Activated CD8-positive, alpha-beta T cell treated with anti-CD3 and anti-CD28 coated beads for 36 hours (primary cell): ENCODE measurements around the gene SPATS2L. TPM values are rescaled to one million over a fixed set of nuclear protein-coding genes. Genes with fewer than 3 reads are reported as not detected.

Experiments used
- ATAC-seq: fragments of 200-7000 bp; cut with Tn5 transposase; one replicate; pipeline ENCODE4 v1.10.0; 2021; ENCODE audit warnings: mild to moderate bottlenecking, moderate library complexity
- CTCF ChIA-PET: fragments of 350-600 bp; sonication (Branson Sonifier 250); formaldehyde crosslinking; loops from one replicate; lab custom pipeline; 2021; ENCODE audit warnings: antibody characterized with exemption; lab: Charles Lee
- POLR2A ChIA-PET: fragments of 350-600 bp; sonication (Branson Sonifier 250); formaldehyde crosslinking; loops from one replicate; lab custom pipeline; 2021; ENCODE audit warnings: antibody characterized with exemption; lab: Charles Lee
- DNase-seq: peaks from one replicate; pipeline ENCODE4 v3.0.0-alpha.2; 2020
- H3K27ac Mint-ChIP-seq: one replicate; pipeline ENCODE4 v1.8.0; 2021; ENCODE audit warnings: mild to moderate bottlenecking, mixed read lengths
- H3K27me3 Mint-ChIP-seq: one replicate; pipeline ENCODE4 v1.8.0; 2021; ENCODE audit warnings: mixed read lengths
- H3K36me3 Mint-ChIP-seq: one replicate; pipeline ENCODE4 v1.8.0; 2021; ENCODE audit warnings: low read depth, mixed read lengths
- H3K4me1 Mint-ChIP-seq: one replicate; pipeline ENCODE4 v1.8.0; 2021; ENCODE audit warnings: low read depth, mixed read lengths
- H3K4me3 Mint-ChIP-seq: one replicate; pipeline ENCODE4 v1.8.0; 2021; ENCODE audit warnings: mild to moderate bottlenecking, moderate library complexity, mixed read lengths
- H3K9me3 Mint-ChIP-seq: one replicate; pipeline ENCODE4 v1.8.0; 2021; ENCODE audit warnings: mixed read lengths
- intact Hi-C: fragments of 100-400 bp; cut with micrococcal nuclease; formaldehyde crosslinking; loops from one replicate; pipeline ENCODE4 v1.10.0; 2022
- total RNA-seq, 2 experiments: library from RNA; stranded (reverse); gene quantifications; one replicate each; pipeline ENCODE4 v1.2.3, GENCODE V29; 2021
- TF ChIP-seq, protein P1 (sequence below): fragments of 200-600 bp; IDR thresholded peaks from one replicate; pipeline ENCODE4 v1.8.0; 2022; ENCODE audit warnings: antibody characterized with exemption, mild to moderate bottlenecking

Gene SPATS2L
- total RNA-seq, 2 experiments from 2014 or later, result 5.7 to 9.0 TPM

DNA sequence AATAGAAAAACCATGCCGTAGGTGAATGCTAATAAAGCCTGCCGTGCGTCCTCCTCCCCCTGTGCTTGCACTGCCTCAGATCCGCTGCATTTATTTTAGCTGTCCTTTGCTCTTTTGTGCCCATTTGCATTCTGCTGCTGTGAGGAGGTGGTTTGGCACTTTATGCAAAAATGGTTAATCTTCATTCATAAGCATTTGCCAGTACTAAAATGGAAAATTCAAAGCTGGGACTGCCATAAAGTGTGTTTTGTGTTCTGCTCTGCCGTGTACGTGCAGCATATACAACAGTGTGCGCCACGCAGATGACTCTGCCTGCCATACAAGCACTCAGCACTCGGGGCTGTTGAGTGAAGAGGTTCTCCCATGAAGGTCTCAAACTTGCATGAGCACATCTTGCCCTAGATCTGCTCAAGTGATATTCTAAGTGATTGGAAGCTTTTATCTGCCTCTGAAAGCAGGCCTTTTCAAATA is 73.6 kb downstream of the SPATS2L start:
- POLR2A ChIA-PET, result no interaction called here
- Mint-ChIP-seq H3K27ac (no peak overlapping the region), H3K27me3 (no peaks in the 10 kb centered on the region), H3K4me3 (no peak overlapping the region), H3K9me3 (no peaks in the 10 kb centered on the region), H3K4me1 (peaks cover 35% of the 10 kb centered on the region), H3K36me3 (no peaks in the 10 kb centered on the region)
- TF ChIP-seq, protein P1, sequence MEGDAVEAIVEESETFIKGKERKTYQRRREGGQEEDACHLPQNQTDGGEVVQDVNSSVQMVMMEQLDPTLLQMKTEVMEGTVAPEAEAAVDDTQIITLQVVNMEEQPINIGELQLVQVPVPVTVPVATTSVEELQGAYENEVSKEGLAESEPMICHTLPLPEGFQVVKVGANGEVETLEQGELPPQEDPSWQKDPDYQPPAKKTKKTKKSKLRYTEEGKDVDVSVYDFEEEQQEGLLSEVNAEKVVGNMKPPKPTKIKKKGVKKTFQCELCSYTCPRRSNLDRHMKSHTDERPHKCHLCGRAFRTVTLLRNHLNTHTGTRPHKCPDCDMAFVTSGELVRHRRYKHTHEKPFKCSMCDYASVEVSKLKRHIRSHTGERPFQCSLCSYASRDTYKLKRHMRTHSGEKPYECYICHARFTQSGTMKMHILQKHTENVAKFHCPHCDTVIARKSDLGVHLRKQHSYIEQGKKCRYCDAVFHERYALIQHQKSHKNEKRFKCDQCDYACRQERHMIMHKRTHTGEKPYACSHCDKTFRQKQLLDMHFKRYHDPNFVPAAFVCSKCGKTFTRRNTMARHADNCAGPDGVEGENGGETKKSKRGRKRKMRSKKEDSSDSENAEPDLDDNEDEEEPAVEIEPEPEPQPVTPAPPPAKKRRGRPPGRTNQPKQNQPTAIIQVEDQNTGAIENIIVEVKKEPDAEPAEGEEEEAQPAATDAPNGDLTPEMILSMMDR, result no peak
- CTCF ChIA-PET, result interaction anchor here (1.3 kb wide), 1 partner anchor 394 kb away, joined by 3 read pairs; no protein-coding TSS in a partner anchor
- no peak for DNase-seq
- ATAC-seq, result no peak
- intact Hi-C loops, result no loop called here

DNA sequence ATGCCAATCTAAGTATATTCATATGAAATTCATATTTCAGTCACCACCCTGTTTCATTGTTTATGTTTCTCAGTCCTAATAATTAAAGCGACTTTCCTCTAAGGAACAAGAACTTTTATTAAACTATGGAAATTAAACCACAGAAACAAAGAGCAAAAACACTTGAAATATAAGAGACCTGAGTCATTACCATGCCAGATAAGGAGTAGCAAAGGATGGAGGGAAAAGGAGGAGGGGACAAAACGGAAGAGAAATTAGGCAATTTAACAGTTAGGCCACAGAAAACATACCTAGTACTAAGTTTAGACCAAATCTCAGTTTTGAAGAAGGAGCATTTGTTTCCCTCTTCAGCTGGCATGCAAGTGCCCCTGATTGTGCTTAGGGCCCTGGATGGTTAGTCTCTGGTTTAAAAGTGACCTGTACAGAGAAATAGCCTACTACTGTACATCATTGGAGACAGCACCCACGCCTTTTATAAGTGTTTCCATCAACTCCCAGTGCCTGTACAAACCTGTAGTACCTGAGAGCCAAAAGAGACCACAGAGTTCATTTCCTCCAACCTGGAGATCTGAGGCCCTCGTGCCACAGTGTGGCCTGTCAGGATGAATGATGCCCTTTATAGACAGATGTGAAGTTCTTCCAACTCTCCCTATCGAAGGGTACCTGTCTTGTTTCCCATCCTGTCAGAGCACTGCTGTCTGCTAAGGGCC is 74.5 kb downstream of the SPATS2L start:
- H3K27ac Mint-ChIP-seq, result peak overlapping the region; percentile 39
- TF ChIP-seq, protein P1, result no peak
- H3K9me3 Mint-ChIP-seq, result no peaks in the 10 kb centered on the region
- H3K4me1 Mint-ChIP-seq, result peaks cover 27% of the 10 kb centered on the region
- ChIA-PET CTCF (no interaction called here), POLR2A (no interaction called here)
- no peaks in the 10 kb centered on the region for H3K36me3 Mint-ChIP-seq
- DNase-seq (no peak), ATAC-seq (no peak)
- H3K27me3 Mint-ChIP-seq, result no peaks in the 10 kb centered on the region
- intact Hi-C loops, result no loop called here
- H3K4me3 Mint-ChIP-seq, result no peak overlapping the region

DNA sequence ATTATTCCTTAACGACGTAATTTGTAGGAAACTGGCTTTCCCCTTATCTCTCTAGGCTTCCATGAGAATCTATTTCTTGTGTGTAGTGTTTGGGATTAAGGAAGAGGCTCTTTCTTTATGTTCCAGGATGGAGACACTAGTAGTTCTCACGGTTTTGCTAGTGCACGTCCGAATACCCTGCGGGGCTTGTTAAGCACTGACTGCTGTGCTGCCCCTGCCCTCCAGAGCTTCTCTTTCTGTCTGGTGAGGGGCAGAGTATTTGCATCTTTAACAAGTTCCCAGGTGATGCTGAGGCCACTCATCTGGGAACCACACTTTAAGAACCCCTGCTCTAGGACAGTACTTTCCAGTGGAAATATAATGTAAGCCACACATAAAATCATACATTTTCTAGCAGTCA is 76.4 kb downstream of the SPATS2L start:
- peaks cover 16% of the 10 kb centered on the region for H3K4me1 Mint-ChIP-seq
- ATAC-seq, result no peak
- no peaks in the 10 kb centered on the region for H3K36me3 Mint-ChIP-seq
- ChIA-PET POLR2A (no interaction called here), CTCF (interaction anchor here (1.6 kb wide), 1 partner anchor 8 kb away, joined by 3 read pairs; no protein-coding TSS in a partner anchor)
- TF ChIP-seq, protein P1, result no peak
- H3K4me3 Mint-ChIP-seq, result no peak overlapping the region
- H3K27me3 Mint-ChIP-seq, result no peaks in the 10 kb centered on the region
- intact Hi-C loops, result no loop called here
- peak overlapping the region; percentile 26 for H3K27ac Mint-ChIP-seq
- no peak for DNase-seq
- no peaks in the 10 kb centered on the region for H3K9me3 Mint-ChIP-seq

DNA sequence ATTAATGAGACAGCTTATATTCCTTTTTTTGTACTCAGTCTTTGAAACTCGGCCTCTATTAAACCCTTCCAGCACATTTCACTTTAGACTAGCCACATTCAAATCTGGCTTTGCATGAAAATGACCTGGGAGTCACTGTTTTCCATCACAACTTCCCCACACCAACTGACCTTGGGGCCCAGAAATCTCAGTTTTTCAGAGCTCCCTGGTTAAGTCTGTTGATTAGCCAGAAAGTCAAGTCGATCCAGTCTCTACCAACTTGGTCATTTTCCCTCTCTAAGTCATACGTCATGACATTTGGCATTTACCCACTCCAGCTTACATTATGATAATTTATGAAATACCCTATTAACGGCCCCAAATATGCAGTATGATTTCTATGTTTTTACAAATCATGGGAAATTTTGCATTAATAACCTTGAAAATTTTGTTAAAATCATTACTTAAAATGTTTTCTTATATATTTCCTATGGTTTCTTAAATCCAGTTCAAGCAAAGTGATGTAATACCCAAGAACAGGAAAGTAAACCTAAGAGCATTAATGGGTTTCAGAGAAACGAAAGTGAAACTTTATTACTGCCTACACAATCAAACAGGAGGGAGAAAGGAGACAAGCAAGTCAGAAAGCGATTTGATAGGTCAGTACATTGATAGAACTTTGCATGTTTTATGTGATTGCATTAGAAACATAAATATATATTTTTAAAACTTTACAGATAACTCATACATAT is 77.1 kb downstream of the SPATS2L start:
- POLR2A ChIA-PET, result no interaction called here
- no peaks in the 10 kb centered on the region for H3K9me3 Mint-ChIP-seq
- H3K27me3 Mint-ChIP-seq, result no peaks in the 10 kb centered on the region

More for the DNA sequence above, 77.1 kb downstream of the SPATS2L start:
- peak; percentile 93 for ATAC-seq
- Mint-ChIP-seq H3K4me1 (peaks cover 16% of the 10 kb centered on the region), H3K4me3 (no peak overlapping the region), H3K36me3 (no peaks in the 10 kb centered on the region), H3K27ac (peak overlapping the region; percentile 89)
- intact Hi-C loops, result no loop called here
- no peak for DNase-seq
- TF ChIP-seq, protein P1, result no peak
- CTCF ChIA-PET, result interaction anchor here (1.6 kb wide), 1 partner anchor 9 kb away, joined by 3 read pairs; no protein-coding TSS in a partner anchor
